ENCODE data around the gene NDUFAF7.
A peak's percentile ranks its signal among the peaks of the same experiment; 100 is the strongest.
"Not testable (repeated sequence)": the region's sequence is repeated elsewhere in the genome, so short reads cannot be mapped to it uniquely, and the experiment has no call there.

The NDUFAF7 gene

GRCh38 chr2:37219046-37219445, 12.4 kb upstream of the NDUFAF7 start:
- H3K9ac ChIP-seq (ENCODE audit: low read length) = no peak overlapping the region
- no peaks in the 10 kb centered on the region for H3K9me3 ChIP-seq (ENCODE audit: control insufficient read depth, low read length)
- no peaks in the 10 kb centered on the region for H3K27me3 ChIP-seq (replicated peaks; ENCODE audit: control insufficient read depth, insufficient read depth, low read length)
- H3K4me1 ChIP-seq (ENCODE audit: control insufficient read depth, insufficient read depth, low read length) = peaks cover 5% of the 10 kb centered on the region
- no peak overlapping the region for H3K4me3 ChIP-seq (ENCODE audit: low read length)
- peaks cover 81% of the 10 kb centered on the region for H3K36me3 ChIP-seq (ENCODE audit: control insufficient read depth, insufficient read depth, low read length, severe bottlenecking)
- DNase-seq (ENCODE audit: low read depth) = no peak

DNA sequence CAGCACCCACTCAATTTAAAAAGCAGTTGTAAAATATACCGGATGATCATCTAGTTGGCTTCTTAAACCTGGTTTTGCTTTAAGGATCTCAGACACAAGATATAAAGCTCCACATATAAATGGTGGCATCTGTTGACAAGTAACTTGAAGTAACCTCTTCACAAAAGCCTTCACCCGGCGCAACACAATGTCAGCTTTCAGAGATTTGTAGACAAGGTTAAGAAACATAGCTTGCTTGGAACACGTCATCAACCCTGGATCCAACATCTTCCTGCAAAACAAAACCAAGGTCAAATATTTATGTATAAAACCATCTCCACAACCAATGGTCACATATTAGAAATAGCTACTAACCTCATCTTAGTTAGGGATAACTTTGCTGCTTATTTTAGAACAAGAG, 8.3 kb upstream of the NDUFAF7 start:
- H3K36me3 ChIP-seq (ENCODE audit: control insufficient read depth, insufficient read depth, low read length, severe bottlenecking) = peaks cover 67% of the 10 kb centered on the region
- no peaks in the 10 kb centered on the region for H3K27me3 ChIP-seq (replicated peaks; ENCODE audit: control insufficient read depth, insufficient read depth, low read length)
- no peaks in the 10 kb centered on the region for H3K4me1 ChIP-seq (ENCODE audit: control insufficient read depth, insufficient read depth, low read length)
- no peak overlapping the region for H3K4me3 ChIP-seq (ENCODE audit: low read length)
- H3K9ac ChIP-seq (ENCODE audit: low read length) = no peak overlapping the region
- DNase-seq (ENCODE audit: low read depth) = no peak
- H3K9me3 ChIP-seq (ENCODE audit: control insufficient read depth, low read length) = no peaks in the 10 kb centered on the region

DNA sequence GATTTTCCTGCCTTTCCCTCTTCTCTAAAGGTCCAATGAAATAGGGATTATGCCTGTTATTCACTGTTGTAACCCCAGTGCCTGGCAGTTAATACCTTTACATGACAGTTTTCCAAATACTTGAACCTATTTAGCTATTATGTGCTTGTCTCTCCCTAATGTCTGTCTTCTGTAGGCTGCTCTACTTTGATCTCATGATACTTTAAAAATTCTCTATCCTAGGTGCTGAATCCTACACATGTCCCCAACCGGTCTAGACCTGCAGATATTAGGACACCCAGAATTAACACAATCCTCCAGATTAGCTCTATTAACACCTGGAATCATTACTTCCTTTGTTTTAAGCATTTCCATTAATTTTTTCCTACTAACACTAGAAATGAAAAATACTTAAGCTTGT, 7.4 kb upstream of the NDUFAF7 start:
- no peak overlapping the region for H3K9ac ChIP-seq (ENCODE audit: low read length)
- H3K4me3 ChIP-seq (ENCODE audit: low read length) = no peak overlapping the region
- no peak for DNase-seq (ENCODE audit: low read depth)
- no peaks in the 10 kb centered on the region for H3K9me3 ChIP-seq (ENCODE audit: control insufficient read depth, low read length)
- H3K27me3 ChIP-seq (replicated peaks; ENCODE audit: control insufficient read depth, insufficient read depth, low read length) = no peaks in the 10 kb centered on the region
- peaks cover 65% of the 10 kb centered on the region for H3K36me3 ChIP-seq (ENCODE audit: control insufficient read depth, insufficient read depth, low read length, severe bottlenecking)
- H3K4me1 ChIP-seq (ENCODE audit: control insufficient read depth, insufficient read depth, low read length) = no peaks in the 10 kb centered on the region

DNA sequence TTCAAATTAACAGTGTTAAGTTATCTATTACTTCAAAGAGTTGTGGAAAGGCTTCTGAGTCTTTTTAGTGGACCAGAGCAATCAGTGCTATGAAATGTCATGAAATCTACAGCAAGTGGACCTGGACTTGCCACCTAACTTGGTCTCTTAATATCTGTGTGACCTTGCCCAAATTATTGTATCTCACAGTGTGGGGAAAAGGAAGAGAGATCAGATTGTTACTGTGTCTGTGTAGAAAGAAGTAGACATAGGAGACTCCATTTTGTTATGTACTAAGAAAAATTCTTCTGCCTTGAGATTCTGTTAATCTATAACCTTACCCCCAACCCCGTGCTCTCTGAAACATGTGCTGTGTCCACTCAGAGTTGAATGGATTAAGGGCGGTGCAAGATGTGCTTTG, 6.3 kb upstream of the NDUFAF7 start:
- DNase-seq (ENCODE audit: low read depth); H3K9me3 ChIP-seq (ENCODE audit: control insufficient read depth, low read length); H3K9ac ChIP-seq (ENCODE audit: low read length); H3K4me3 ChIP-seq (ENCODE audit: low read length); H3K4me1 ChIP-seq (ENCODE audit: control insufficient read depth, insufficient read depth, low read length); H3K27me3 ChIP-seq (replicated peaks; ENCODE audit: control insufficient read depth, insufficient read depth, low read length): not testable (repeated sequence)
- H3K36me3 ChIP-seq (ENCODE audit: control insufficient read depth, insufficient read depth, low read length, severe bottlenecking) = peaks cover 56% of the 10 kb centered on the region

DNA sequence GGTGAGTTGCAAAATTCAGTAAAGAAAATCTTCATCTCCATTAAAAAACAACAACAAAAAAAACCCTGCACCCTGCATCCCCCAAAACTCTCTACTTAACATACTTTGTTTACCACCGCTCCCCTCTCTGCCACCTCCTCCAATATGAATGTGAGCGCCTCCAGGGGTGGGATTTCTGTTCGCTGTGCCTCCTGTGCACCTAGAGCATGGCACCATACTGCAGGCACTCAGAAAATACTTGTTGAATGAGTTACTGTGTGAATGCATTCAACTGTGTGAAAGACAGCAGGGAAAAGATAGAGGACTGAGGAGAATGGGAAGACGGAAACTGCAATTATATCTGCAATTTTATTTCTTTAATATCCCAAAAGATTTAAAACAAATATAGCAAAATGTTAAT, 4.6 kb upstream of the NDUFAF7 start:
- Histone ChIP-seq H3K9me3 (ENCODE audit: control insufficient read depth, low read length) (no peaks in the 10 kb centered on the region), H3K4me1 (ENCODE audit: control insufficient read depth, insufficient read depth, low read length) (peaks cover 15% of the 10 kb centered on the region), H3K27me3 (replicated peaks; ENCODE audit: control insufficient read depth, insufficient read depth, low read length) (no peaks in the 10 kb centered on the region), H3K36me3 (ENCODE audit: control insufficient read depth, insufficient read depth, low read length, severe bottlenecking) (peaks cover 41% of the 10 kb centered on the region), H3K9ac (ENCODE audit: low read length) (no peak overlapping the region), H3K4me3 (ENCODE audit: low read length) (no peak overlapping the region)
- no peak for DNase-seq (ENCODE audit: low read depth)

DNA sequence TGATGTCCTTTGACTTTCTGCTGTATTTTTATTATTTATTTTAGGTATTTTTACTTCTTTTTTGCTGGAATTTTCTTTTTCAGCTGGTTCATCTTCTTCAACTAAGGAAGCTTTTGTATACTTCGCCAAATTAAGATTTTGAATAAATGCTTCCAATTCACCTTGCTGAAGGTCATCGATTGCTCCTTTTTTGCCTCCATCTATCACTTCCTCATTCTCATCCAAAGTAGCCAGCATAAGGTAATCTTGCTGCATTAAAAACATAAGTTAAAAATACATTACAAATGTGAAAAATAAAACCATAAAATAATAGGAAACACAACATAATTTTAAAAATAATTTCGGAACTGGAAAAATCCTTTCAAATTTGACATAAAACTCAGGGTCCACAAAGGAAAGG, 2.7 kb upstream of the NDUFAF7 start:
- no peak for DNase-seq (ENCODE audit: low read depth)
- no peak overlapping the region for H3K9ac ChIP-seq (ENCODE audit: low read length)
- H3K9me3 ChIP-seq (ENCODE audit: control insufficient read depth, low read length) = no peaks in the 10 kb centered on the region
- H3K36me3 ChIP-seq (ENCODE audit: control insufficient read depth, insufficient read depth, low read length, severe bottlenecking) = peaks cover 26% of the 10 kb centered on the region
- H3K27me3 ChIP-seq (replicated peaks; ENCODE audit: control insufficient read depth, insufficient read depth, low read length) = no peaks in the 10 kb centered on the region
- H3K4me3 ChIP-seq (ENCODE audit: low read length) = no peak overlapping the region
- peaks cover 26% of the 10 kb centered on the region for H3K4me1 ChIP-seq (ENCODE audit: control insufficient read depth, insufficient read depth, low read length)

GRCh38 chr2:37230581-37230980, 877 bp upstream of the NDUFAF7 start:
- Histone ChIP-seq H3K9me3 (ENCODE audit: control insufficient read depth, low read length) (no peaks in the 10 kb centered on the region), H3K4me1 (ENCODE audit: control insufficient read depth, insufficient read depth, low read length) (peaks cover 26% of the 10 kb centered on the region), H3K4me3 (ENCODE audit: low read length) (peak overlapping the region; percentile 94), H3K9ac (ENCODE audit: low read length) (peak overlapping the region; percentile 97), H3K36me3 (ENCODE audit: control insufficient read depth, insufficient read depth, low read length, severe bottlenecking) (peaks cover 26% of the 10 kb centered on the region), H3K27me3 (replicated peaks; ENCODE audit: control insufficient read depth, insufficient read depth, low read length) (no peaks in the 10 kb centered on the region)
- DNase-seq (ENCODE audit: low read depth) = peak; percentile 42

DNA sequence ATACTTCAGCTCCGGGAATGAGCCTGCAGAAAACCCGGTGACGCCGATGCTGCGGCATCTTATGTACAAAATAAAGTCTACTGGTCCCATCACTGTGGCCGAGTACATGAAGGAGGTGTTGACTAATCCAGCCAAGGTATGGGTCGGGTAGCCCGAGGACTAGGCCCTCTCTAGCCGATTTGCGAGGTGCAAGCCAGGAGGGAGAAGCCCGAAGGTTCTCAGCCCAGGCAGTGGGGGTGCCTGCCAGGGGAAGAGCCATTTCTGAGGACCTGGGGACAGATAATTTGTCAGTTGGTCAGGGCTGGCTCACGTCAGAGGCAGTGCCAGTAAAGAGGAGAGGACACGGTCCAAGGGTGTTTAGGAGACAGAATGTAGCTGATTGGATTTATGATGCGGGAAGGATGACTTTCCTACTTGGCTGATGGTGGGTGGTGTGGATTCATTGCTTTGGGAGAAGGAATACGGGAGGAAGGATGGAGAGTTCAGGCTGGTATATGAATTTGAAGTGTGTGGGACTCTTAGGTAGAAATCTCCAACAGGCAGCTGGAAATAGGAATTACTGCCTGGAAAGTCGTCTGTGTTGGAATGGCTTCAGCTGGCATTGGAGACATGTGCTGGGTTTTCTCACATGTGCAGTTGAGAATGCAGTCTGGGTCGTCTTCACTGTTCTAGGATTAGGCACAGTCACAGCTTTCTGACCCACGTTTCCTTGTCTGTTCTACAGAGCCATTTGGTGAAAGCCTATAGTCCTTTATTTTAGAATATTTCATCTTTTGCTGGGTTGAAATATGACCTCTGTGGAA, 874 bp downstream of the NDUFAF7 start:
- DNase-seq (ENCODE audit: low read depth) = no peak
- peak overlapping the region; percentile 97 for H3K9ac ChIP-seq (ENCODE audit: low read length)
- H3K36me3 ChIP-seq (ENCODE audit: control insufficient read depth, insufficient read depth, low read length, severe bottlenecking) = peaks cover 16% of the 10 kb centered on the region

DNA sequence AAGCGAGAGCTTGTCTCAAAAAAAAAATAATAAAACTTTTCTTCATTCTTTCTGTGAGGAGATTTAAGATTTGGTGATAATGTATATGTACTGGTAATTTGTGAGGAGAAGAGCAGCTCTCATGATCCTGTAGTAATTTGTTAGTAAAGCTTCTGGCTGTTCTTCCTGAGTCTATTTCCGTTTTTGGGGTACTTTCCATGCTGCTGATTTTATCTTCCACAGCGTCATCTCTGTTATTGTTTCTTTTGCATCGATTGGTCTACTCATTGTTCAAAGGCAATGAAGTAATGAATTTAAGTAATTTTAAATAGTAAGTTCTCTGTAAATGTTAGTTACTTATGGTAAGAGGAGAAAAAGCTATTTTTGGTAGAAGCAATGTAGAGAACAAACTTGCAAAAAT, 12.0 kb downstream of the NDUFAF7 start:
- Histone ChIP-seq H3K27me3 (replicated peaks; ENCODE audit: control insufficient read depth, insufficient read depth, low read length) (no peaks in the 10 kb centered on the region), H3K4me3 (ENCODE audit: low read length) (no peak overlapping the region), H3K9ac (ENCODE audit: low read length) (no peak overlapping the region), H3K4me1 (ENCODE audit: control insufficient read depth, insufficient read depth, low read length) (no peaks in the 10 kb centered on the region), H3K36me3 (ENCODE audit: control insufficient read depth, insufficient read depth, low read length, severe bottlenecking) (peaks cover 90% of the 10 kb centered on the region), H3K9me3 (ENCODE audit: control insufficient read depth, low read length) (no peaks in the 10 kb centered on the region)
- DNase-seq (ENCODE audit: low read depth) = no peak

More for the DNA sequence above, 874 bp downstream of the NDUFAF7 start:
- Histone ChIP-seq H3K4me3 (ENCODE audit: low read length) (peak overlapping the region; percentile 94), H3K27me3 (replicated peaks; ENCODE audit: control insufficient read depth, insufficient read depth, low read length) (no peaks in the 10 kb centered on the region), H3K4me1 (ENCODE audit: control insufficient read depth, insufficient read depth, low read length) (peaks cover 26% of the 10 kb centered on the region), H3K9me3 (ENCODE audit: control insufficient read depth, low read length) (no peaks in the 10 kb centered on the region)

DNA sequence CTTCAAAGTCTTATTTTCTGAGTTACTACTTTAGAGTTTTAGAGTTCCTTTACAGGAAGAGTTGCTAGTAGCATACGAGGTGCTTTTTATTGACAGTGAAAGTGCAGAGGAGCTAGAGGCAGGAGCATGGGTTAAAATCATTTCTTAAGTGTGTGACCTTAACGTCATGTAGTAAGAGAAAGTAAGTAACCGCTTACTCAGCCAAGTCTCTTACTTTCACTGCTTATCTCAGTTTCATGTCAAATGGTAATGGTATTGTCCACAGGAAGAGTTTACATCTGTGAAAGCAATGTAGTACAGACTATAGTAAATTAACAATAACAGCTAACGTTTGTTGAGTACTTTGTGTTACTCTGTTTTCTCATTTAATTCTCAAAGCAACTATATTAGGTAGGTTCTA, 12.6 kb downstream of the NDUFAF7 start:
- Histone ChIP-seq H3K9ac (ENCODE audit: low read length) (no peak overlapping the region), H3K4me1 (ENCODE audit: control insufficient read depth, insufficient read depth, low read length) (no peaks in the 10 kb centered on the region), H3K4me3 (ENCODE audit: low read length) (no peak overlapping the region), H3K9me3 (ENCODE audit: control insufficient read depth, low read length) (no peaks in the 10 kb centered on the region), H3K36me3 (ENCODE audit: control insufficient read depth, insufficient read depth, low read length, severe bottlenecking) (peaks cover 90% of the 10 kb centered on the region), H3K27me3 (replicated peaks; ENCODE audit: control insufficient read depth, insufficient read depth, low read length) (no peaks in the 10 kb centered on the region)
- DNase-seq (ENCODE audit: low read depth) = no peak

GRCh38 chr2:37244755-37245154, 13.3 kb downstream of the NDUFAF7 start:
- H3K4me3 ChIP-seq (ENCODE audit: low read length) = no peak overlapping the region
- H3K9ac ChIP-seq (ENCODE audit: low read length) = no peak overlapping the region
- no peak for DNase-seq (ENCODE audit: low read depth)
- peaks cover 90% of the 10 kb centered on the region for H3K36me3 ChIP-seq (ENCODE audit: control insufficient read depth, insufficient read depth, low read length, severe bottlenecking)
- H3K9me3 ChIP-seq (ENCODE audit: control insufficient read depth, low read length) = no peaks in the 10 kb centered on the region
- no peaks in the 10 kb centered on the region for H3K4me1 ChIP-seq (ENCODE audit: control insufficient read depth, insufficient read depth, low read length)
- no peaks in the 10 kb centered on the region for H3K27me3 ChIP-seq (replicated peaks; ENCODE audit: control insufficient read depth, insufficient read depth, low read length)

DNA sequence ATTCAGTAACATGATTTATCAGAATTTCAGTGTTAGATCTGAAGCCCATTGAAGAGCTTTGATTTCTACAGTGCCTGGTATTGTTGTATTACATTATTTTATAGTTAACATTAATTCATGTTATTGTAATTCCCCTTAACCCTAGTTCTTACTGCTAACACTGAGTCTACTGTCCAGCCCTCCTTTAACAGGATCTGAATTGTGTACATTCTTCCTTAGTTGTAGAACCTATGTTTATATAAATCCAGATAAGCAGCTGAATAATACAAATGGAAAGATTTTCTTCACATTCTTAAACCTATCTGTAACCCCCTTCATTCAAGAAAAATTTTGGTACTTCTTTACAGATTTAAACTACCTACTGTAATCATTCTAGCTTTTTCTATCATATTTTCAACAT, 14.7 kb downstream of the NDUFAF7 start:
- H3K4me1 ChIP-seq (ENCODE audit: control insufficient read depth, insufficient read depth, low read length) = no peaks in the 10 kb centered on the region
- H3K4me3 ChIP-seq (ENCODE audit: low read length) = no peak overlapping the region
- DNase-seq (ENCODE audit: low read depth) = no peak
- no peaks in the 10 kb centered on the region for H3K9me3 ChIP-seq (ENCODE audit: control insufficient read depth, low read length)
- no peak overlapping the region for H3K9ac ChIP-seq (ENCODE audit: low read length)
- H3K36me3 ChIP-seq (ENCODE audit: control insufficient read depth, insufficient read depth, low read length, severe bottlenecking) = peaks cover 97% of the 10 kb centered on the region
- H3K27me3 ChIP-seq (replicated peaks; ENCODE audit: control insufficient read depth, insufficient read depth, low read length) = no peaks in the 10 kb centered on the region
